Gastroesophageal sphincter (tissue), 4 donors: ENCODE data around the gene MLXIP. TPM values are rescaled to one million over a fixed set of nuclear protein-coding genes. Genes with fewer than 3 reads are reported as not detected.

Experiments used
- ATAC-seq: fragments of 150-250 bp; one replicate; pipeline ENCODE4 v1.9.1; 2016; ENCODE audit warnings: mild to moderate bottlenecking, moderate library complexity
- H3K27ac ChIP-seq, 4 donors: fragments of 200-600 bp; sonication (generic) in 3 of 4; 1 replicate in 3 of 4; 2 replicates in 1 of 4; pipeline ENCODE4 v1.5.1; 2016 to 2019
- H3K27me3 ChIP-seq: fragments of 200-600 bp; sonication (generic); one replicate; pipeline ENCODE4 v1.5.1; 2019
- H3K36me3 ChIP-seq, 2 donors: fragments of 200-600 bp; sonication (generic); one replicate each; pipeline ENCODE4 v1.5.1; 2019; ENCODE audit warnings: control low read depth in 1 of 2
- H3K4me1 ChIP-seq, 3 donors: fragments of 200-600 bp; sonication (generic); 1 replicate in 2 of 3; 2 replicates in 1 of 3; pipeline ENCODE4 v1.5.1; 2016 to 2019; ENCODE audit warnings: control low read depth in 2 of 3
- H3K4me3 ChIP-seq, 2 donors: fragments of 200-600 bp; sonication (generic); one replicate each; pipeline ENCODE4 v1.5.1; 2019; ENCODE audit warnings: mild to moderate bottlenecking in 1 of 2, moderate library complexity in 1 of 2
- H3K9me3 ChIP-seq, 3 donors: fragments of 200-600 bp; sonication (generic); one replicate each; pipeline ENCODE4 v1.5.1; 2017 to 2019; ENCODE audit warnings: control low read depth in 2 of 3
- EP300 ChIP-seq: sonication (generic); formaldehyde crosslinking; IDR thresholded peaks from one replicate; pipeline ENCODE4 v1.6.1; 2017; ENCODE audit warnings: antibody characterized with exemption, mild to moderate bottlenecking
- POLR2A ChIP-seq, 2 donors: fragments of 450-650 bp; IDR thresholded peaks; one replicate each; pipeline ENCODE4 v1.6.1; 2017; ENCODE audit warnings: antibody characterized with exemption in 2 of 2, mild to moderate bottlenecking in 2 of 2, moderate library complexity in 1 of 2
- POLR2AphosphoS5 ChIP-seq: sonication (generic); formaldehyde crosslinking; IDR thresholded peaks from one replicate; pipeline ENCODE4 v1.6.1; 2017; ENCODE audit warnings: antibody characterized with exemption
- WGBS, 2 donors: methylation state at CpG; one replicate each; pipeline ENCODE4 v1.1.5; 2018; ENCODE audit warnings: low coverage in 1 of 2; 5-methylcytosine and 5-hydroxymethylcytosine counted together
- total RNA-seq, 4 donors: library from RNA; depleted of rRNA; stranded (reverse); fragments of >200 nt; gene quantifications; one replicate each; pipeline ENCODE4 v1.1.0, GENCODE V29; 2016
- TF ChIP-seq, protein P1 (sequence below), 4 experiments: fragments of 200-600 bp in 2 of 4; fragments of 450-650 bp in 2 of 4; sonication (generic) in 1 of 4; IDR thresholded peaks; one replicate each; pipeline ENCODE4 v1.5.1; 2017 to 2019; ENCODE audit warnings: antibody characterized with exemption in 4 of 4, mild to moderate bottlenecking in 2 of 4, moderate library complexity in 2 of 4

Gene MLXIP, protein sequence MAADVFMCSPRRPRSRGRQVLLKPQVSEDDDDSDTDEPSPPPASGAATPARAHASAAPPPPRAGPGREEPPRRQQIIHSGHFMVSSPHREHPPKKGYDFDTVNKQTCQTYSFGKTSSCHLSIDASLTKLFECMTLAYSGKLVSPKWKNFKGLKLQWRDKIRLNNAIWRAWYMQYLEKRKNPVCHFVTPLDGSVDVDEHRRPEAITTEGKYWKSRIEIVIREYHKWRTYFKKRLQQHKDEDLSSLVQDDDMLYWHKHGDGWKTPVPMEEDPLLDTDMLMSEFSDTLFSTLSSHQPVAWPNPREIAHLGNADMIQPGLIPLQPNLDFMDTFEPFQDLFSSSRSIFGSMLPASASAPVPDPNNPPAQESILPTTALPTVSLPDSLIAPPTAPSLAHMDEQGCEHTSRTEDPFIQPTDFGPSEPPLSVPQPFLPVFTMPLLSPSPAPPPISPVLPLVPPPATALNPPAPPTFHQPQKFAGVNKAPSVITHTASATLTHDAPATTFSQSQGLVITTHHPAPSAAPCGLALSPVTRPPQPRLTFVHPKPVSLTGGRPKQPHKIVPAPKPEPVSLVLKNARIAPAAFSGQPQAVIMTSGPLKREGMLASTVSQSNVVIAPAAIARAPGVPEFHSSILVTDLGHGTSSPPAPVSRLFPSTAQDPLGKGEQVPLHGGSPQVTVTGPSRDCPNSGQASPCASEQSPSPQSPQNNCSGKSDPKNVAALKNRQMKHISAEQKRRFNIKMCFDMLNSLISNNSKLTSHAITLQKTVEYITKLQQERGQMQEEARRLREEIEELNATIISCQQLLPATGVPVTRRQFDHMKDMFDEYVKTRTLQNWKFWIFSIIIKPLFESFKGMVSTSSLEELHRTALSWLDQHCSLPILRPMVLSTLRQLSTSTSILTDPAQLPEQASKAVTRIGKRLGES
- total RNA-seq = 10 to 100 TPM; 28.8 to 87.4 (median 54.9) TPM

DNA sequence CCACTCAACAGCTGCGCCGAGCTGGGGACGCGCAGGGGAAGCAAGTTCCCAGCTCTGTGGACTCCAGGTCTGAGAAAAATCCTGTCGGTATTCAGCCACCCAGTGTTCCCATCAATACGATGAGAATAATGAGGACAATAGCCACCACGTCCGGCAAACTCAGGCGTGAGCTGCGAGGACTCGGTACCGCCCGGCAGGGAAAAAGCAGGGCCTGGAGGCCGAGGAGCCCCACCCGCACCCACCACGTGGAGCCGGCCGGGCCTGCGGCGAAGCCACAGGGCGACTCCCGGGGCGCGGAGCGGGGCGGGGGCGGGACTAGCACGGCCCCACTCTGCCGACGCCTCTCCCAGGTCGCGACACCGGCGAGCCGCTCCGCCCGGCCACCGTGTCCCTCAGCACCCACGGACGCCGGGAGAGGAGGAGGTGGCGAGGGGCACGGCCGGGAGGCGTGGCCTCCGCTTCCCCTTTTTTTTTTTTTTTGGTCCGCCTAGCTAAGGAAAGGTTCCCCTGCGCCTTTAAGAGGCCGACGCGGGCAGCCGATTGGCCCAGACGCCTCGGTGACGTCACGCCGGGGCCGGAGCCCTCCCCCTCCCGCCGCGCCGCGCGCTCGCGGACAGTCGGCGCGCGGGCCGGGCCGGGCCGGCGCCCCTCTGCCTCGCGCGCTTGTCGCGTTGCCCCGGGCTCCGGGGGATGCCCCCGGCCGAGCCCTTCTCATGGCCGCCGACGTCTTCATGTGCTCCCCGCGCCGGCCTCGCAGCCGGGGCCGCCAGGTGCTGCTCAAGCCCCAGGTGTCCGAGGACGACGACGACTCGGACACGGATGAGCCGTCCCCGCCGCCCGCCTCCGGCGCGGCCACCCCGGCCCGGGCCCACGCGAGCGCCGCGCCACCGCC, at the start of gene MLXIP:
TSS of gene MLXIP (plus strand) at position 616 of the 892 bp plus-strand sequence. CDS start at position 714, 98 bp downstream.
- H3K27me3 ChIP-seq = no peaks in the 10 kb centered on the region
- TF ChIP-seq POLR2A (IDR thresholded peaks at IDR 0.05) = peak; percentile 97 to 99
- TF ChIP-seq EP300 = no peak
- TF ChIP-seq POLR2AphosphoS5 = peak; percentile 83
- TF ChIP-seq, protein P1, sequence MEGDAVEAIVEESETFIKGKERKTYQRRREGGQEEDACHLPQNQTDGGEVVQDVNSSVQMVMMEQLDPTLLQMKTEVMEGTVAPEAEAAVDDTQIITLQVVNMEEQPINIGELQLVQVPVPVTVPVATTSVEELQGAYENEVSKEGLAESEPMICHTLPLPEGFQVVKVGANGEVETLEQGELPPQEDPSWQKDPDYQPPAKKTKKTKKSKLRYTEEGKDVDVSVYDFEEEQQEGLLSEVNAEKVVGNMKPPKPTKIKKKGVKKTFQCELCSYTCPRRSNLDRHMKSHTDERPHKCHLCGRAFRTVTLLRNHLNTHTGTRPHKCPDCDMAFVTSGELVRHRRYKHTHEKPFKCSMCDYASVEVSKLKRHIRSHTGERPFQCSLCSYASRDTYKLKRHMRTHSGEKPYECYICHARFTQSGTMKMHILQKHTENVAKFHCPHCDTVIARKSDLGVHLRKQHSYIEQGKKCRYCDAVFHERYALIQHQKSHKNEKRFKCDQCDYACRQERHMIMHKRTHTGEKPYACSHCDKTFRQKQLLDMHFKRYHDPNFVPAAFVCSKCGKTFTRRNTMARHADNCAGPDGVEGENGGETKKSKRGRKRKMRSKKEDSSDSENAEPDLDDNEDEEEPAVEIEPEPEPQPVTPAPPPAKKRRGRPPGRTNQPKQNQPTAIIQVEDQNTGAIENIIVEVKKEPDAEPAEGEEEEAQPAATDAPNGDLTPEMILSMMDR (IDR thresholded peaks at IDR 0.05) = peak in 2 of 4 experiments; percentile 4
- WGBS, 2 donors = 0 to 2% methylated on average over 4 to 8 of the region's 113 CpGs
- H3K36me3 ChIP-seq = peaks cover 0 to under 1% of the 10 kb centered on the region in 2 donors
- ATAC-seq = peak; percentile 92
- H3K4me3 ChIP-seq = peak within 1 kb of the TSS; percentile 69 to 84
- peak within 1 kb of the TSS; percentile 52 to 95 (median 90) for H3K27ac ChIP-seq
- peaks cover 0 to 51% (median 23%) of the 10 kb centered on the region in 3 donors for H3K4me1 ChIP-seq
- no peaks in the 10 kb centered on the region for H3K9me3 ChIP-seq

DNA sequence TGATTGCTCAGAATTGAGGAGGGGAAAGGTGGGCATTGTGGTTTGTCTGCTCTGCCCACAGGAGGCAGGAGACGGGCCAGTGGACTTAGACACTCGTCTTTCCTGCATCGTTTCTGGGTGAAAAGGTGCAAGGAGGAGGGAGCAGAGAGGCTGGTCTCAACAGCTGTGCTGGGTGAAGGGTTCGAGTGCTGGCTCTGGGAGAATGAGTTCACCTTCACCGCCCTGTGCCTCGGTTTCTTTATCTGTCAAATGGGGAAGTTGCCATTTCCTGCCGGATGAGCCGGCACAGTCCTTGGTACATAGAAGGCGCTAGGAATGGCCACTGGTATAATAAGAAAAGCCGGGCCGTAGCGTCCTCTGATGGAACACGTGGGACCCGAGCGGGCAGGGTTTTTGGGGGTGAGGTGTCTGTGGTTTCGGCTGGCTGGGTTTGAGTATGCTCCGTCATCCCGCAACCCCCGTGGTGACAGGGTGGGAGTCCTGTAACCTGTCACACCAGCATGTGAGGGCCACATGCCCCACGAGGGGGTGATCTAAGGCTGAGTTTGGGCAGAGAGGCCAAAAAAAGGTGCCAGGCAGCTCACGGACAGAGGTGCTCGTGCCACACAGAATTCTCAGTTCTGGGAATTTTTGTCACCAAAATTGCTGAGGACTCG, 49.5 kb upstream of the MLXIP start:
- Histone ChIP-seq H3K9me3 (no peaks in the 10 kb centered on the region), H3K27me3 (no peaks in the 10 kb centered on the region), H3K4me3 (no peak overlapping the region), H3K36me3 (no peaks in the 10 kb centered on the region), H3K27ac (no peak overlapping the region), H3K4me1 (peaks cover 0 to 10% (median under 1%) of the 10 kb centered on the region in 3 donors)
- no peak for ATAC-seq
- 85% methylated on average over 8 of the region's 23 CpGs; no CpG with 5 or more reads in 1 of the 2 donors for WGBS, 2 donors
- no peak for TF ChIP-seq POLR2A (IDR thresholded peaks at IDR 0.05)
- no peak for TF ChIP-seq POLR2AphosphoS5
- TF ChIP-seq, protein P1 (IDR thresholded peaks at IDR 0.05) = no peak
- TF ChIP-seq EP300 = no peak

DNA sequence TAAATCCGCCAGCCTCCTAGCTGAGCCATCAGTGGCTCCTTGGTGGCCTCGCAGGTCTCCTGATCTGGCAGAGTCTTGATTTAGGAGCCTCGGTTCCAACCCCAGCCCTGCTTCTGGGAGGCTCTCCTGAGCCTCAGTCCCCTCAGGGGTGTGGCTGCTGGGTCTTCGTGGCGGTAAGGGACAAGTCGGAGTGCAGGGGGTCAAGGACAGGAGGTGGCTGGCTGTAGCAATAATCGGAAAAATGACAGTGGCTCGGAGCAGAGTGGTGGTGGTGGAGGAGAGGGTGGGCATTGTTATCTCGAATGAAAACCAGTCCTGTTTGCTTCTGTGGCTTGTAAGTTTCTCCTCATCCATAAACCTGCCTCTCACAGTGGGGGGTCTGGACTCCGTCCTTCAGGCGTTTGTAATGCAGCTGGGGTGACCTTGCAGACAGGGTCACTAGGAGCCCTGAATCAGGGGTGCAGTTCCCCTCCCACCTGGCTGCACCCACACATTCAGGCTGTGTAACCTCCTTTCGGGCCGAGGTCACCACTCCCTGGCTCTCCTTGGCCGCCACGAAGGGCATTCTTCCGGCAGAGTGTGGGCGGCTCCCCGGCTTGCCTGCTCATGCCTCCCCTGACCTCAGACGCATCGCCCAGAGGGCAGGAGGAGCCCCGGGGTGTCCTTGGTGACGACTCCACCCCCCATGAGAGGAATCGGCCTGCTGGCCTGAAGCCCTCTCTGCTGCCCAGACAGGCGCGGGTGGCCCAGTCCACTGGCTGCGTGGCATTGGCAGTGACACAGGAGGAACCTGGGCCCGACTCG, 48.7 kb upstream of the MLXIP start:
- Histone ChIP-seq H3K9me3 (no peaks in the 10 kb centered on the region), H3K4me1 (peaks cover 0 to 3% (median 0%) of the 10 kb centered on the region in 3 donors), H3K27ac (no peak overlapping the region), H3K36me3 (peaks cover 0 to under 1% of the 10 kb centered on the region in 2 donors), H3K27me3 (no peaks in the 10 kb centered on the region), H3K4me3 (no peak overlapping the region)
- WGBS, 2 donors = 84 to 92% methylated on average over 2 to 3 of the region's 28 CpGs
- TF ChIP-seq, protein P1 (IDR thresholded peaks at IDR 0.05) = no peak
- TF ChIP-seq POLR2AphosphoS5 = no peak
- TF ChIP-seq POLR2A (IDR thresholded peaks at IDR 0.05) = no peak
- TF ChIP-seq EP300 = no peak
- no peak for ATAC-seq
